KOPT-K1 (cell line): ENCODE measurements around the gene RNF214.
A peak's percentile ranks its signal among the peaks of the same experiment; 100 is the strongest.

Source experiments
- H3K27ac ChIP-seq: fragments of 200-600 bp; sonication (generic); 2 replicates; pipeline ENCODE4 v1.5.1; 2016; ENCODE audit warnings: antibody characterized with exemption, mild to moderate bottlenecking, low read depth, low read length; ENCODE audit not compliant: poor library complexity, severe bottlenecking
- H3K36me3 ChIP-seq: fragments of 200-600 bp; sonication (generic); 2 replicates; pipeline ENCODE4 v1.5.1; 2017; ENCODE audit warnings: antibody characterized with exemption, mild to moderate bottlenecking, low read length, moderate library complexity; ENCODE audit not compliant: insufficient read depth
- H3K9me3 ChIP-seq: fragments of 200-600 bp; sonication (generic); 2 replicates; pipeline ENCODE4 v1.5.1; 2017; ENCODE audit warnings: antibody characterized with exemption, low read length, mild to moderate bottlenecking; ENCODE audit not compliant: insufficient read depth, poor library complexity, severe bottlenecking

RNF214 gene

GRCh38 chr11:117219001-117219400, 13.5 kb upstream of the RNF214 start:
- Histone ChIP-seq H3K36me3 (peaks cover 96% of the 10 kb centered on the region), H3K27ac (no peak overlapping the region), H3K9me3 (no peaks in the 10 kb centered on the region)

- Histone ChIP-seq H3K9me3 (no peaks in the 10 kb centered on the region), H3K27ac (no peak overlapping the region), H3K36me3 (peaks cover 96% of the 10 kb centered on the region)
Measured at GRCh38 chr11:117219455-117219854, 13.0 kb upstream of the RNF214 start.

GRCh38 chr11:117219995-117220394, 12.5 kb upstream of the RNF214 start:
- Histone ChIP-seq H3K27ac (no peak overlapping the region), H3K36me3 (peaks cover 96% of the 10 kb centered on the region), H3K9me3 (no peaks in the 10 kb centered on the region)

GRCh38 chr11:117220568-117220967, 11.9 kb upstream of the RNF214 start:
- Histone ChIP-seq H3K9me3 (no peaks in the 10 kb centered on the region), H3K36me3 (peaks cover 100% of the 10 kb centered on the region), H3K27ac (no peak overlapping the region)

GRCh38 chr11:117220999-117221774, 11.3 kb upstream of the RNF214 start:
- Histone ChIP-seq H3K9me3 (no peaks in the 10 kb centered on the region), H3K36me3 (peaks cover 100% of the 10 kb centered on the region), H3K27ac (no peak overlapping the region)

GRCh38 chr11:117221775-117222517, 10.5 kb upstream of the RNF214 start:
- H3K27ac ChIP-seq, result no peak overlapping the region
- peaks cover 100% of the 10 kb centered on the region for H3K36me3 ChIP-seq
- H3K9me3 ChIP-seq, result no peaks in the 10 kb centered on the region

GRCh38 chr11:117222991-117223740, 9.3 kb upstream of the RNF214 start:
- Histone ChIP-seq H3K36me3 (peaks cover 100% of the 10 kb centered on the region), H3K9me3 (no peaks in the 10 kb centered on the region), H3K27ac (no peak overlapping the region)

- peaks cover 100% of the 10 kb centered on the region for H3K36me3 ChIP-seq
Measured at GRCh38 chr11:117223741-117224689, 8.5 kb upstream of the RNF214 start.

GRCh38 chr11:117225553-117226170, 6.8 kb upstream of the RNF214 start:
- H3K36me3 ChIP-seq, result peaks cover 95% of the 10 kb centered on the region
- H3K27ac ChIP-seq, result no peak overlapping the region
- no peaks in the 10 kb centered on the region for H3K9me3 ChIP-seq

More at GRCh38 chr11:117223741-117224689, 8.5 kb upstream of the RNF214 start:
- no peak overlapping the region for H3K27ac ChIP-seq
- H3K9me3 ChIP-seq, result no peaks in the 10 kb centered on the region

GRCh38 chr11:117226388-117227385, 5.8 kb upstream of the RNF214 start:
- no peaks in the 10 kb centered on the region for H3K9me3 ChIP-seq
- no peak overlapping the region for H3K27ac ChIP-seq
- peaks cover 84% of the 10 kb centered on the region for H3K36me3 ChIP-seq

GRCh38 chr11:117228091-117228490, 4.4 kb upstream of the RNF214 start:
- Histone ChIP-seq H3K36me3 (peaks cover 70% of the 10 kb centered on the region), H3K27ac (no peak overlapping the region), H3K9me3 (no peaks in the 10 kb centered on the region)

GRCh38 chr11:117229411-117229810, 3.1 kb upstream of the RNF214 start:
- Histone ChIP-seq H3K9me3 (no peaks in the 10 kb centered on the region), H3K36me3 (peaks cover 57% of the 10 kb centered on the region), H3K27ac (peak overlapping the region; percentile 95)

GRCh38 chr11:117229931-117230285, 2.6 kb upstream of the RNF214 start:
- Histone ChIP-seq H3K36me3 (peaks cover 52% of the 10 kb centered on the region), H3K9me3 (no peaks in the 10 kb centered on the region), H3K27ac (peak overlapping the region; percentile 95)
